Tibial nerve (tissue), 4 donors: ENCODE data around the gene TMEM272. TPM values are rescaled to one million over a fixed set of nuclear protein-coding genes. Genes with fewer than 3 reads are reported as not detected.
A peak's percentile ranks its signal among the peaks of the same experiment; 100 is the strongest.

Experiments used
- DNase-seq, 2 donors: peaks; one replicate each; pipeline ENCODE4 v3.0.0-alpha.2; 2019; ENCODE audit warnings: low spot score in 2 of 2
- H3K27ac ChIP-seq, 4 donors: fragments of 200-600 bp; sonication (generic) in 3 of 4; one replicate each; pipeline ENCODE4 v1.5.1; 2017 to 2019; ENCODE audit warnings: mild to moderate bottlenecking in 1 of 4
- H3K27me3 ChIP-seq, 2 donors: fragments of 200-600 bp; sonication (generic) in 1 of 2; one replicate each; pipeline versions ENCODE4 v1.5.1 to v1.6.0; 2017 to 2019
- H3K36me3 ChIP-seq, 3 donors: fragments of 200-600 bp; sonication (generic); one replicate each; pipeline ENCODE4 v1.5.1; 2018 to 2019
- H3K4me1 ChIP-seq, 4 donors: fragments of 200-600 bp; sonication (generic) in 3 of 4; one replicate each; pipeline ENCODE4 v1.5.1; 2017 to 2019
- H3K4me3 ChIP-seq, 4 donors: fragments of 200-600 bp; sonication (generic) in 3 of 4; one replicate each; pipeline ENCODE4 v1.5.1; 2017 to 2019; ENCODE audit warnings: mild to moderate bottlenecking in 1 of 4, moderate library complexity in 1 of 4
- H3K9me3 ChIP-seq, 4 donors: fragments of 200-600 bp; sonication (generic) in 3 of 4; one replicate each; pipeline ENCODE4 v1.5.1; 2017 to 2019
- EP300 ChIP-seq, 2 donors: sonication (generic); formaldehyde crosslinking; IDR thresholded peaks; one replicate each; pipeline ENCODE4 v1.6.1; 2017; ENCODE audit warnings: antibody characterized with exemption in 2 of 2, mild to moderate bottlenecking in 1 of 2
- POLR2A ChIP-seq, 2 donors: fragments of 450-650 bp; IDR thresholded peaks; one replicate each; pipeline ENCODE4 v1.6.1; 2017; ENCODE audit warnings: antibody characterized with exemption in 2 of 2, mild to moderate bottlenecking in 2 of 2, moderate library complexity in 2 of 2
- WGBS, 2 donors: methylation state at CpG; one replicate each; pipeline ENCODE4 v1.1.5; 2018; 5-methylcytosine and 5-hydroxymethylcytosine counted together
- total RNA-seq, 4 donors: library from RNA; depleted of rRNA; stranded (reverse); fragments of >200 nt; gene quantifications; one replicate each; pipeline ENCODE4 v1.1.0, GENCODE V29; 2016
- TF ChIP-seq, protein P1 (sequence below), 5 experiments: fragments of 200-600 bp in 3 of 5; fragments of 450-650 bp in 2 of 5; sonication (generic) in 3 of 5; IDR thresholded peaks; one replicate each; pipeline ENCODE4 v1.5.1; 2016 to 2019; ENCODE audit warnings: antibody characterized with exemption in 5 of 5, mild to moderate bottlenecking in 3 of 5, moderate library complexity in 2 of 5

Gene TMEM272
- total RNA-seq, 4 donors from 2014 or later: not detected

DNA sequence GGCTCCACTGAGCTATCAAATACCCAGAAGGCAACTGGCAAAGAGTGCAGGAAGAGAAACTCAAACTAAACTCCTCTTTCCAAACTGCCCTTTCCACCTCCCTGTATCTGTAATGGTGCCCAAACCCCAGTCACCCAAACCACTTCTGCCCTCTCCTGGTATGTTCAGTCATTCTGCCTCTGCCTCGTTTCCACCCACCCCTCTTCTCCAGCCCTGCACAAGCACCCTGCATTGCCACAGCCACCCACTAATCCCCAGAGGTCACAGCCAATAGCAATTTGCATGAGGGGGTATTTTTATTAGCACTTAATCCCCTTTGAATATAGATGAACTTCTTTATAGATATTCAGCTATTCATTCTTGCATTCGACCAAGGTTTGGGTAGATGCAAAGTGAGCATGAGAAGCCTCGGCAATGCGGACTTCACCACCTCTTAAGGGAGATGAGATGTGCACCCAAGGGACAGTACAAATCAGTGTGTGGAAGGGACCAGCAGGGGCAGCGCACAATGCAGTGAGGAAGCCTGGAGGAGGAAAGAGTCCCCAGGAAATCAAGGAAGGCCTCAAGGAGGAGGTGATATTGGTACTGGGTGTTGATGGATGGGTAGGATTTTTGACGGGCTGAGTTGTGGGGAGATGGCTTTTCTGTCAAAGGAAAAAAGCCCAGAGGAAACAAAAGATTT is 12.4 kb downstream of the TMEM272 start:
- Histone ChIP-seq H3K27ac (no peak overlapping the region), H3K9me3 (no peaks in the 10 kb centered on the region), H3K4me1 (no peaks in the 10 kb centered on the region), H3K4me3 (no peak overlapping the region), H3K27me3 (no peaks in the 10 kb centered on the region), H3K36me3 (no peaks in the 10 kb centered on the region)
- no peak for TF ChIP-seq EP300 (IDR thresholded peaks at IDR 0.05)
- TF ChIP-seq, protein P1, sequence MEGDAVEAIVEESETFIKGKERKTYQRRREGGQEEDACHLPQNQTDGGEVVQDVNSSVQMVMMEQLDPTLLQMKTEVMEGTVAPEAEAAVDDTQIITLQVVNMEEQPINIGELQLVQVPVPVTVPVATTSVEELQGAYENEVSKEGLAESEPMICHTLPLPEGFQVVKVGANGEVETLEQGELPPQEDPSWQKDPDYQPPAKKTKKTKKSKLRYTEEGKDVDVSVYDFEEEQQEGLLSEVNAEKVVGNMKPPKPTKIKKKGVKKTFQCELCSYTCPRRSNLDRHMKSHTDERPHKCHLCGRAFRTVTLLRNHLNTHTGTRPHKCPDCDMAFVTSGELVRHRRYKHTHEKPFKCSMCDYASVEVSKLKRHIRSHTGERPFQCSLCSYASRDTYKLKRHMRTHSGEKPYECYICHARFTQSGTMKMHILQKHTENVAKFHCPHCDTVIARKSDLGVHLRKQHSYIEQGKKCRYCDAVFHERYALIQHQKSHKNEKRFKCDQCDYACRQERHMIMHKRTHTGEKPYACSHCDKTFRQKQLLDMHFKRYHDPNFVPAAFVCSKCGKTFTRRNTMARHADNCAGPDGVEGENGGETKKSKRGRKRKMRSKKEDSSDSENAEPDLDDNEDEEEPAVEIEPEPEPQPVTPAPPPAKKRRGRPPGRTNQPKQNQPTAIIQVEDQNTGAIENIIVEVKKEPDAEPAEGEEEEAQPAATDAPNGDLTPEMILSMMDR (IDR thresholded peaks at IDR 0.05): peak; percentile 18 to 70 (median 27)
- 67 to 76% methylated on average over 6 of the region's 6 CpGs for WGBS, 2 donors
- peak in 1 of 2 donors; percentile 39 for DNase-seq

DNA sequence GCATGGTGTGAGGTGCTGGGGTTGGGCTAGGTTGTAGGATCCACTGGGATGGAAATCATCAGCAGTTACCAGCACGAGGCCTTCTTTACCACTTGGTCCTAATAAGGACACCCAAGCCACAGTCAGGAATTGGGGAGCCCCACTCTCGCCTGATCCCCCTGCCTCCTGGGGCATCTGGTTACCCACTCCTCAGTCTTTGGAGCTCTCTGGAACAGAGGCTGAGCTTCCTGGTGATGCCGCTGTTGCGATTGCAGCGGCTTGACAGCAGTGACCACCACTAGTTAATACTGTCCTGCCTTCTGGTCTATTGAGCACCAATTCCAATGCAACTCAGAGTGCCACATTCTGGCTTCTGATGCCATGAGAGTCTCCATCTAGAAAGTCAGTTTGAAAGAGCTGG is 13.5 kb downstream of the TMEM272 start:
- WGBS, 2 donors: 96 to 97% methylated on average over 5 of the region's 5 CpGs
- TF ChIP-seq POLR2A (IDR thresholded peaks at IDR 0.05): no peak
- TF ChIP-seq, protein P1 (IDR thresholded peaks at IDR 0.05): no peak
- TF ChIP-seq EP300 (IDR thresholded peaks at IDR 0.05): no peak
- H3K27me3 ChIP-seq: no peaks in the 10 kb centered on the region
- no peak overlapping the region for H3K4me3 ChIP-seq
- no peaks in the 10 kb centered on the region for H3K36me3 ChIP-seq
- H3K27ac ChIP-seq: no peak overlapping the region
- no peaks in the 10 kb centered on the region for H3K9me3 ChIP-seq
- H3K4me1 ChIP-seq: peaks cover 0 to 2% (median under 1%) of the 10 kb centered on the region in 4 donors
- DNase-seq: no peak

DNA sequence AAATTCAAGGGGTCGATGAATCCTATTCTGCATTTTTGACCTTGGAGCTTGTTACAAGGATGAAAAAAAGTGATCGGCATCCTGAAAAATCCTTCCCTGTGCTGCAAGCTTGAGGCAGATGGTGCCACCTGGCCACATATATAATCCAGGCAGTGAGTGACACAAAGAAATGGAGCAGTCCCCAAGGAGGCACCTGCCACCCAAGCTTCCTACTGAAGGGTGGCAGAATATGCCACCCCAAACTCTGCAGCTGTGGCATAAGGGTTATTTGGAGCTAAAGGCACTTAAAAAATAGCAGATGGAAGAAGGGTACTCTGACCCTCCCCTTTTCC is 15.4 kb downstream of the TMEM272 start:
- peaks cover 0 to 21% (median 11%) of the 10 kb centered on the region in 4 donors for H3K4me1 ChIP-seq
- no peak overlapping the region for H3K27ac ChIP-seq
- no peaks in the 10 kb centered on the region for H3K9me3 ChIP-seq
- WGBS, 2 donors: 88 to 94% methylated on average over 2 of the region's 2 CpGs
- H3K27me3 ChIP-seq: no peaks in the 10 kb centered on the region
- H3K4me3 ChIP-seq: no peak overlapping the region
- no peak for DNase-seq
- no peak for TF ChIP-seq EP300 (IDR thresholded peaks at IDR 0.05)
- TF ChIP-seq, protein P1 (IDR thresholded peaks at IDR 0.05): no peak
- no peak for TF ChIP-seq POLR2A (IDR thresholded peaks at IDR 0.05)
- no peaks in the 10 kb centered on the region for H3K36me3 ChIP-seq

DNA sequence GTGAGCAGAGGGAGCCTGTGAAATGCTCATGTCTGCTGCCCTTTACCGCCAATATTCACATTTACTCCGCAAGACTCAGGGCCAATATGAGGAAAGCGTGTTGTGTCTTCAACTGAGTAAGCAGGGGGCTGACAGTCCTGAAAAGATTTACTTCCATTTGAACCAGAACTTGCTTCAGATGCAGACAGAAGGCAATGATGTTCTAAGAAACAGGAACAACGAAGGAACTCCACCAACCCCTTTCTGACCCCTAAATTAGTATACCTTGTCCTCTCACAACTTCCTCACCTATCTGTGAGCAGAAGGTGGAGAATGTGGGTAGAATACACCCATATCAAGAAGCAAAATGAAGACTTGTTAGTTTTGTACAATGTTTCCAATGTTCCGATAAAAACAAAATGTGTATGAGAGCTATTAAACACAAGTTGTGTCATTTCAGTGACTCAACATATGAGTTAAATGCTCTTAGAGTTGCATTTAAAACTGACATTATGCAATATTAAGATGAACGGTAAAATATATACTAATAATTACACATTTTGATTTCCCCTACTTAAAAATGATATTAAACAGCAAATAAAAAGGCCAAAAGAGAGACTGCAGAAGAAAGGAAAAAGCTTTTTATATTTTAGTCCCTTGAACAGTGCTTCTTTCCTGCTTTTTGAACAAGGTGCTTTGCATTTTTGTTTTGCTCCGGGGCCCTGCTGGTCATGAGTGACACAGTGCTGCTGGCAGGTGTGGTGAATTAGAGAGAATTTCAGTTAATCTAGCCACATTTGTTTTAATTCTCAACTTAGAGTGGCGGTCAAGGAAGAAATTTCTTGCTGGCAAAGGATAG is 16.0 kb downstream of the TMEM272 start:
- Histone ChIP-seq H3K27ac (no peak overlapping the region), H3K36me3 (no peaks in the 10 kb centered on the region), H3K9me3 (no peaks in the 10 kb centered on the region), H3K27me3 (no peaks in the 10 kb centered on the region), H3K4me1 (peaks cover 0 to 27% (median 11%) of the 10 kb centered on the region in 4 donors), H3K4me3 (no peak overlapping the region)
- no peak for DNase-seq
- TF ChIP-seq EP300 (IDR thresholded peaks at IDR 0.05) (no peak), POLR2A (IDR thresholded peaks at IDR 0.05) (no peak)
- TF ChIP-seq, protein P1 (IDR thresholded peaks at IDR 0.05): no peak
- WGBS, 2 donors: 85 to 92% methylated on average over 8 of the region's 8 CpGs

DNA sequence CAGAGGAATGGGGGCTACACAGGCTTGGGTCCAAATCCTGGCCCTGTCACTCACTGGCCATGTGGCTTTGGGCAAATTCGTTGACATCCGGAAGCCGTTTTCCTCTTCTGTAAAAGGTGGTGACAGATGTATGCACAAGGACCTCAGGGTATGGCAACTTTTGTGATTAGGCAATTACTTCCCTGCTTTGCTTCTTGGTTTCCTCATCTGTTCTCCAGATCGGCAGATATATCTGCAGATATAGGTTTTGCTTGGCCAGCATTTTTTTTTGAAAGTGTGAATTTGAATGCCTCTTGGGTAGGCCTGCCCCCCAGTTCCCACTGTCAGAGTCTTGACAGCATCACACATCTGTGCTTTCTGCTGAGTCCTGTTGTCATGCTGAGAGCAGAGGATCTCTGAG is 17.7 kb downstream of the TMEM272 start:
- Histone ChIP-seq H3K27me3 (no peaks in the 10 kb centered on the region), H3K36me3 (no peaks in the 10 kb centered on the region), H3K27ac (no peak overlapping the region), H3K4me3 (no peak overlapping the region), H3K4me1 (peaks cover 0 to 33% (median 12%) of the 10 kb centered on the region in 4 donors), H3K9me3 (no peaks in the 10 kb centered on the region)
- TF ChIP-seq POLR2A (IDR thresholded peaks at IDR 0.05): no peak
- no peak for TF ChIP-seq EP300 (IDR thresholded peaks at IDR 0.05)
- TF ChIP-seq, protein P1 (IDR thresholded peaks at IDR 0.05): no peak
- DNase-seq: no peak
- 77 to 85% methylated on average over 4 of the region's 4 CpGs for WGBS, 2 donors
